HEK293 (cell line): ENCODE data around the gene SAMD11.

Experiments
- ZNF239 ChIP-seq: fragments of 450-650 bp; formaldehyde crosslinking; IDR thresholded peaks from 2 replicates; pipeline ENCODE4 v1.5.1; 2016; ENCODE audit warnings: missing biosample characterization, missing genetic modification characterization
- TF ChIP-seq, protein P1 (sequence below): fragments of 450-650 bp; formaldehyde crosslinking; IDR thresholded peaks from 2 replicates; pipeline ENCODE4 v1.5.1; 2016; ENCODE audit warnings: missing biosample characterization, missing genetic modification characterization

GRCh38 chr1:981491-981954 lies 57.8 kb downstream of the SAMD11 start:
- no peak for TF ChIP-seq ZNF239 (tag by site-specific recombination)
- TF ChIP-seq, protein P1, sequence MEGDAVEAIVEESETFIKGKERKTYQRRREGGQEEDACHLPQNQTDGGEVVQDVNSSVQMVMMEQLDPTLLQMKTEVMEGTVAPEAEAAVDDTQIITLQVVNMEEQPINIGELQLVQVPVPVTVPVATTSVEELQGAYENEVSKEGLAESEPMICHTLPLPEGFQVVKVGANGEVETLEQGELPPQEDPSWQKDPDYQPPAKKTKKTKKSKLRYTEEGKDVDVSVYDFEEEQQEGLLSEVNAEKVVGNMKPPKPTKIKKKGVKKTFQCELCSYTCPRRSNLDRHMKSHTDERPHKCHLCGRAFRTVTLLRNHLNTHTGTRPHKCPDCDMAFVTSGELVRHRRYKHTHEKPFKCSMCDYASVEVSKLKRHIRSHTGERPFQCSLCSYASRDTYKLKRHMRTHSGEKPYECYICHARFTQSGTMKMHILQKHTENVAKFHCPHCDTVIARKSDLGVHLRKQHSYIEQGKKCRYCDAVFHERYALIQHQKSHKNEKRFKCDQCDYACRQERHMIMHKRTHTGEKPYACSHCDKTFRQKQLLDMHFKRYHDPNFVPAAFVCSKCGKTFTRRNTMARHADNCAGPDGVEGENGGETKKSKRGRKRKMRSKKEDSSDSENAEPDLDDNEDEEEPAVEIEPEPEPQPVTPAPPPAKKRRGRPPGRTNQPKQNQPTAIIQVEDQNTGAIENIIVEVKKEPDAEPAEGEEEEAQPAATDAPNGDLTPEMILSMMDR (tag by site-specific recombination), result no peak
